Measurements from ENCODE around the gene RANBP17.

GRCh38 chr5:171318026-171318425 lies 456.2 kb downstream of the RANBP17 start:
- TF ChIP-seq CTCF (IDR thresholded peaks at IDR 0.05; ENCODE audit: insufficient read depth, low read length), result no peak
- TF ChIP-seq, protein P1, sequence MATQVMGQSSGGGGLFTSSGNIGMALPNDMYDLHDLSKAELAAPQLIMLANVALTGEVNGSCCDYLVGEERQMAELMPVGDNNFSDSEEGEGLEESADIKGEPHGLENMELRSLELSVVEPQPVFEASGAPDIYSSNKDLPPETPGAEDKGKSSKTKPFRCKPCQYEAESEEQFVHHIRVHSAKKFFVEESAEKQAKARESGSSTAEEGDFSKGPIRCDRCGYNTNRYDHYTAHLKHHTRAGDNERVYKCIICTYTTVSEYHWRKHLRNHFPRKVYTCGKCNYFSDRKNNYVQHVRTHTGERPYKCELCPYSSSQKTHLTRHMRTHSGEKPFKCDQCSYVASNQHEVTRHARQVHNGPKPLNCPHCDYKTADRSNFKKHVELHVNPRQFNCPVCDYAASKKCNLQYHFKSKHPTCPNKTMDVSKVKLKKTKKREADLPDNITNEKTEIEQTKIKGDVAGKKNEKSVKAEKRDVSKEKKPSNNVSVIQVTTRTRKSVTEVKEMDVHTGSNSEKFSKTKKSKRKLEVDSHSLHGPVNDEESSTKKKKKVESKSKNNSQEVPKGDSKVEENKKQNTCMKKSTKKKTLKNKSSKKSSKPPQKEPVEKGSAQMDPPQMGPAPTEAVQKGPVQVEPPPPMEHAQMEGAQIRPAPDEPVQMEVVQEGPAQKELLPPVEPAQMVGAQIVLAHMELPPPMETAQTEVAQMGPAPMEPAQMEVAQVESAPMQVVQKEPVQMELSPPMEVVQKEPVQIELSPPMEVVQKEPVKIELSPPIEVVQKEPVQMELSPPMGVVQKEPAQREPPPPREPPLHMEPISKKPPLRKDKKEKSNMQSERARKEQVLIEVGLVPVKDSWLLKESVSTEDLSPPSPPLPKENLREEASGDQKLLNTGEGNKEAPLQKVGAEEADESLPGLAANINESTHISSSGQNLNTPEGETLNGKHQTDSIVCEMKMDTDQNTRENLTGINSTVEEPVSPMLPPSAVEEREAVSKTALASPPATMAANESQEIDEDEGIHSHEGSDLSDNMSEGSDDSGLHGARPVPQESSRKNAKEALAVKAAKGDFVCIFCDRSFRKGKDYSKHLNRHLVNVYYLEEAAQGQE (IDR thresholded peaks at IDR 0.05; ENCODE audit: insufficient replicate concordance, low read depth), result no peak
- no peak for TF ChIP-seq SPI1 (IDR thresholded peaks at IDR 0.05; ENCODE audit: borderline replicate concordance, low read depth)
- no peak for TF ChIP-seq POLR2AphosphoS5 (IDR thresholded peaks at IDR 0.05; ENCODE audit: low read depth)

All from HL-60 (cell line).